GM18858 (cell line): ENCODE measurements around the gene UNKL.

Experiments used
- ATAC-seq: cut with Tn5 transposase; IDR thresholded peaks from one replicate; pipeline ENCODE4 v1.9.1; 2021; ENCODE audit not compliant: unreplicated experiment

The UNKL gene

DNA sequence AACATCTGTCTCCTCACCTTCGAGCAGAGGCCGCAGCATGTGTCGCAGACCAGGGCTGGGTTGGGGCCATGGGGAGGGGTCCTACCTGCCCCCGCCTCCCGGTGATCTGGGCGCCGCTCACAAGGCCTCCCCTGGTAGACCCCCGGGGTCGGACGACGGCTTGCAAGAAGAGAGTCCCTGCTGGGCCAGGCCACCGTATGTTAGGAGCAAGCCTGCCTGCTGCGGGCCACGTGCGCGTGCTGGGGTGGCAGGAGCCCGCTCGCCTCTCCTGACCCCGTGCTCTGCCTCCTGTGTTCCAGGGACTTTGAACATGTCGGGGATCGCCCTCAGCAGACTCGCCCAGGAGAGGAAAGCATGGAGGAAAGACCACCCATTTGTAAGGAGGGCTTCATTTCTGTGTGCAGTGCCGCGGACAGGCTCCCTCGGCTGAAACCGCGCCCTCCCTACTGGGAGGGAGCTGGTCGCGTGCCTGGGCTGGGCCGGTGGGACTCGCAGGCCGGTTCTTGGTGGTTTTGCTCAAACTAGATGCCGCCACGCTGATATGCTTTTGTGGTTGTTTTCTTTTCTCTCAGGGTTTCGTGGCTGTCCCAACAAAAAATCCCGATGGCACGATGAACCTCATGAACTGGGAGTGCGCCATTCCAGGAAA, 100.7 kb downstream of the UNKL start:
- ATAC-seq: no peak
